GM12874 (cell line): ENCODE data around the gene MTURN.
A peak's percentile ranks its signal among the peaks of the same experiment; 100 is the strongest.

ENCODE experiments used
- CTCF ChIP-seq: IDR thresholded peaks from 2 replicates; pipeline ENCODE4 v1.5.1; 2011; ENCODE audit warnings: low read depth, mild to moderate bottlenecking, control low read depth, low read length, moderate library complexity; ENCODE audit not compliant: insufficient read depth

MTURN gene

GRCh38 chr7:30155481-30155880 lies 20.7 kb downstream of the MTURN start:
- no peak for TF ChIP-seq CTCF

- no peak for TF ChIP-seq CTCF
These were observed 22.4 kb downstream of the MTURN start for GRCh38 chr7:30157204-30157603.

GRCh38 chr7:30159163-30159562 lies 24.4 kb downstream of the MTURN start:
- TF ChIP-seq CTCF, result no peak

- peak; percentile 20; the same call in 1 of the 2 replicates for TF ChIP-seq CTCF
These were observed 24.9 kb downstream of the MTURN start for GRCh38 chr7:30159698-30160143.

- no peak for TF ChIP-seq CTCF
These were observed 25.5 kb downstream of the MTURN start for GRCh38 chr7:30160329-30160728.

- no peak for TF ChIP-seq CTCF
These were observed 27.3 kb downstream of the MTURN start for GRCh38 chr7:30162133-30162532.

GRCh38 chr7:30162622-30163124 lies 27.9 kb downstream of the MTURN start:
- TF ChIP-seq CTCF, result no peak
